ENCODE data around the gene CH25H.
A peak's percentile ranks its signal among the peaks of the same experiment; 100 is the strongest.

CH25H gene

GRCh38 chr10:89224739-89225443 is 17.8 kb upstream of the CH25H start:
- no peaks in the 10 kb centered on the region for H3K79me2 ChIP-seq
- no peak for TF ChIP-seq CTCF (IDR thresholded peaks at IDR 0.05)
- H3K9me3 ChIP-seq (ENCODE audit: control insufficient read depth, low read length): no peaks in the 10 kb centered on the region
- H3K4me1 ChIP-seq: no peaks in the 10 kb centered on the region
- H3K9ac ChIP-seq: no peak overlapping the region
- H3K4me2 ChIP-seq (ENCODE audit: low read length): no peak overlapping the region
- H2AFZ ChIP-seq: no peak overlapping the region
- H3K27ac ChIP-seq: peak overlapping the region; percentile 8
- H3K27me3 ChIP-seq (ENCODE audit: control insufficient read depth, insufficient read depth, low read length): no peaks in the 10 kb centered on the region
- H3K4me3 ChIP-seq (ENCODE audit: low read depth, low read length): no peak overlapping the region
- H3K36me3 ChIP-seq (ENCODE audit: control insufficient read depth, insufficient read depth, low read length): no peaks in the 10 kb centered on the region

GRCh38 chr10:89221919-89222318 is 14.8 kb upstream of the CH25H start:
- H3K27ac ChIP-seq: no peak overlapping the region
- H3K4me2 ChIP-seq (ENCODE audit: low read length): no peak overlapping the region
- H3K4me3 ChIP-seq (ENCODE audit: low read depth, low read length): no peak overlapping the region
- H3K9me3 ChIP-seq (ENCODE audit: control insufficient read depth, low read length): no peaks in the 10 kb centered on the region
- no peaks in the 10 kb centered on the region for H3K79me2 ChIP-seq
- peaks cover 3% of the 10 kb centered on the region for H3K4me1 ChIP-seq
- no peaks in the 10 kb centered on the region for H3K27me3 ChIP-seq (ENCODE audit: control insufficient read depth, insufficient read depth, low read length)
- no peak for TF ChIP-seq CTCF (IDR thresholded peaks at IDR 0.05)
- H3K9ac ChIP-seq: no peak overlapping the region
- no peaks in the 10 kb centered on the region for H3K36me3 ChIP-seq (ENCODE audit: control insufficient read depth, insufficient read depth, low read length)
- H2AFZ ChIP-seq: no peak overlapping the region

GRCh38 chr10:89219513-89220218 is 12.5 kb upstream of the CH25H start:
- no peak overlapping the region for H3K27ac ChIP-seq
- no peaks in the 10 kb centered on the region for H3K27me3 ChIP-seq (ENCODE audit: control insufficient read depth, insufficient read depth, low read length)
- no peak overlapping the region for H3K9ac ChIP-seq
- H2AFZ ChIP-seq: no peak overlapping the region
- TF ChIP-seq CTCF (IDR thresholded peaks at IDR 0.05): no peak
- peaks cover 3% of the 10 kb centered on the region for H3K4me1 ChIP-seq
- H3K4me3 ChIP-seq (ENCODE audit: low read depth, low read length): no peak overlapping the region
- no peaks in the 10 kb centered on the region for H3K9me3 ChIP-seq (ENCODE audit: control insufficient read depth, low read length)
- H3K4me2 ChIP-seq (ENCODE audit: low read length): no peak overlapping the region
- H3K79me2 ChIP-seq: no peaks in the 10 kb centered on the region
- H3K36me3 ChIP-seq (ENCODE audit: control insufficient read depth, insufficient read depth, low read length): no peaks in the 10 kb centered on the region

GRCh38 chr10:89217057-89217990 is 10.2 kb upstream of the CH25H start:
- Histone ChIP-seq H3K9ac (no peak overlapping the region), H3K4me2 (ENCODE audit: low read length) (peak overlapping the region; percentile 11), H3K4me3 (ENCODE audit: low read depth, low read length) (no peak overlapping the region), H3K27ac (peak overlapping the region; percentile 26), H2AFZ (peak overlapping the region; percentile 17), H3K4me1 (peaks cover 3% of the 10 kb centered on the region), H3K36me3 (ENCODE audit: control insufficient read depth, insufficient read depth, low read length) (no peaks in the 10 kb centered on the region), H3K9me3 (ENCODE audit: control insufficient read depth, low read length) (no peaks in the 10 kb centered on the region), H3K79me2 (no peaks in the 10 kb centered on the region), H3K27me3 (ENCODE audit: control insufficient read depth, insufficient read depth, low read length) (no peaks in the 10 kb centered on the region)
- peak; percentile 82 for TF ChIP-seq CTCF (IDR thresholded peaks at IDR 0.05)

All from parathyroid adenoma (tissue), 2 donors.